H1 (cell line): ENCODE results near the gene CCDC182. TPM values are rescaled to one million over a fixed set of nuclear protein-coding genes. Genes with fewer than 3 reads are reported as not detected.

Source experiments
- CTCF ChIA-PET: fragments of 300-600 bp; sonication (Branson Sonifier 250); formaldehyde crosslinking; loops from one replicate; lab custom pipeline; 2021; ENCODE audit not compliant: partially characterized antibody; lab: Charles Lee
- POLR2A ChIA-PET: fragments of 300-600 bp; sonication (Branson Sonifier 250); formaldehyde crosslinking; loops from one replicate; lab custom pipeline; 2021; ENCODE audit warnings: inconsistent platforms; ENCODE audit not compliant: partially characterized antibody; lab: Charles Lee
- DNase-seq, 2 experiments: peaks; one replicate each; pipeline versions ENCODE4 v3.0.0 to v3.0.0-alpha.2; 2010 to 2022; ENCODE audit warnings: low spot score in 2 of 2, low read depth in 1 of 2, mixed read lengths in 1 of 2
- FAIRE-seq: peaks from 2 replicates; lab custom pipeline; 2011; peaks lifted over from hg19 to GRCh38; lab: Jason Lieb, UNC
- H2AFZ ChIP-seq: 2 replicates; pipeline ENCODE4 v1.8.1; 2012; ENCODE audit warnings: low read length, inconsistent platforms
- H2AK5ac ChIP-seq: 2 replicates; pipeline ENCODE4 v1.6.1; 2013; ENCODE audit warnings: low read depth, low read length
- H2BK120ac ChIP-seq: replicated peaks from 2 replicates; pipeline ENCODE3; 2013; ENCODE audit warnings: low read depth, low read length, inconsistent platforms
- H2BK12ac ChIP-seq: 2 replicates; pipeline ENCODE4 v1.6.1; 2013; ENCODE audit warnings: low read depth, low read length
- H2BK15ac ChIP-seq: 2 replicates; pipeline ENCODE4 v1.6.1; 2013; ENCODE audit warnings: low read length
- H2BK20ac ChIP-seq: 2 replicates; pipeline ENCODE4 v1.6.1; 2013; ENCODE audit warnings: low read length
- H2BK5ac ChIP-seq: 2 replicates; pipeline ENCODE4 v1.6.1; 2013; ENCODE audit warnings: low read depth, low read length
- H3K14ac ChIP-seq: 2 replicates; pipeline ENCODE4 v1.6.1; 2013; ENCODE audit warnings: inconsistent platforms; ENCODE audit not compliant: insufficient read length
- H3K18ac ChIP-seq: 2 replicates; pipeline ENCODE4 v1.6.1; 2013; ENCODE audit warnings: low read length; ENCODE audit errors: extremely low read depth
- H3K23ac ChIP-seq: 2 replicates; pipeline ENCODE4 v1.6.1; 2013; ENCODE audit warnings: inconsistent platforms; ENCODE audit not compliant: insufficient read length
- H3K23me2 ChIP-seq: 2 replicates; pipeline ENCODE4 v1.6.1; 2013; ENCODE audit warnings: low read depth, low read length
- H3K27ac ChIP-seq: 2 replicates; pipeline ENCODE4 v1.6.1; 2011; ENCODE audit warnings: low read depth, low read length, inconsistent platforms
- H3K27me3 ChIP-seq, 4 experiments: replicated peaks in 1 of 4; 1 replicate in 1 of 4; 2 replicates in 3 of 4; pipeline versions ENCODE4 v1.6.1 to v1.8.1; 2011 to 2013; ENCODE audit warnings: low read length in 3 of 4, mild to moderate bottlenecking in 3 of 4, inconsistent platforms in 2 of 4, mixed read lengths in 2 of 4, moderate library complexity in 1 of 4; ENCODE audit not compliant: control insufficient read depth in 3 of 4, insufficient read depth in 3 of 4; ENCODE audit errors: extremely low read depth in 1 of 4
- H3K36me3 ChIP-seq, 4 experiments: 2 replicates each; pipeline versions ENCODE4 v1.6.1 to v1.8.1; 2011 to 2013; ENCODE audit warnings: mild to moderate bottlenecking in 4 of 4, low read length in 3 of 4, moderate library complexity in 2 of 4, control low read depth in 1 of 4, inconsistent platforms in 1 of 4; ENCODE audit not compliant: insufficient read depth in 4 of 4, control insufficient read depth in 2 of 4
- H3K4ac ChIP-seq: replicated peaks from 2 replicates; pipeline ENCODE3; 2013; ENCODE audit warnings: low read length, low read depth, mixed read lengths, inconsistent platforms; ENCODE audit not compliant: insufficient read length
- H3K4me1 ChIP-seq, 4 experiments: replicated peaks in 1 of 4; 1 replicate in 1 of 4; 2 replicates in 3 of 4; pipeline versions ENCODE4 v1.6.1 to v1.8.1; 2011 to 2013; ENCODE audit warnings: low read length in 3 of 4, inconsistent platforms in 2 of 4, mixed read lengths in 1 of 4; ENCODE audit not compliant: insufficient read depth in 4 of 4, control insufficient read depth in 3 of 4
- H3K4me2 ChIP-seq, 2 experiments: 2 replicates each; pipeline versions ENCODE4 v1.6.1 to v1.8.1; 2011 to 2013; ENCODE audit warnings: low read depth in 2 of 2, low read length in 2 of 2, control low read depth in 1 of 2, inconsistent platforms in 1 of 2, mild to moderate bottlenecking in 1 of 2; ENCODE audit not compliant: insufficient read depth in 1 of 2
- H3K4me3 ChIP-seq, 4 experiments: fragments of 200-600, 300-600 bp in 1 of 4; sonication (generic), shearing (Covaris generic), sonication (Bioruptor Twin) in 1 of 4; 2 replicates each; pipeline versions ENCODE4 v1.5.1 to v1.8.1; 2011 to 2016; ENCODE audit warnings: low read length in 4 of 4, low read depth in 3 of 4, control low read depth in 2 of 4, inconsistent platforms in 2 of 4, mild to moderate bottlenecking in 2 of 4, mixed read lengths in 1 of 4, moderate library complexity in 1 of 4; ENCODE audit not compliant: insufficient read depth in 2 of 4; ENCODE audit errors: extremely low read depth in 1 of 4
- H3K56ac ChIP-seq: replicated peaks from 2 replicates; pipeline ENCODE3; 2013; ENCODE audit warnings: low read depth, mild to moderate bottlenecking, mixed read lengths, low read length, inconsistent platforms; ENCODE audit not compliant: insufficient read length
- H3K79me1 ChIP-seq: 2 replicates; pipeline ENCODE4 v1.6.1; 2013; ENCODE audit warnings: low read depth, low read length, control low read depth
- H3K79me2 ChIP-seq, 2 experiments: 2 replicates each; pipeline versions ENCODE4 v1.6.1 to v1.8.1; 2012 to 2013; ENCODE audit warnings: low read length in 2 of 2, mild to moderate bottlenecking in 2 of 2, inconsistent platforms in 1 of 2; ENCODE audit not compliant: insufficient read depth in 2 of 2, control insufficient read depth in 1 of 2
- H3K9ac ChIP-seq, 4 experiments: replicated peaks in 1 of 4; 1 replicate in 1 of 4; 2 replicates in 3 of 4; pipeline versions ENCODE4 v1.6.1 to v1.8.1; 2011 to 2013; ENCODE audit warnings: low read depth in 3 of 4, low read length in 3 of 4, control low read depth in 2 of 4, mild to moderate bottlenecking in 2 of 4, moderate library complexity in 2 of 4, inconsistent platforms in 1 of 4; ENCODE audit errors: extremely low read depth in 1 of 4
- H3K9me3 ChIP-seq, 2 experiments: 2 replicates each; pipeline versions ENCODE4 v1.6.1 to v1.8.1; 2012 to 2013; ENCODE audit warnings: mild to moderate bottlenecking in 2 of 2, moderate library complexity in 2 of 2, control low read depth in 1 of 2, inconsistent platforms in 1 of 2, low read depth in 1 of 2, low read length in 1 of 2, mixed read lengths in 1 of 2; ENCODE audit not compliant: insufficient read depth in 2 of 2
- H4K20me1 ChIP-seq, 2 experiments: replicated peaks in 1 of 2; 2 replicates each; pipeline versions ENCODE3 to v1.8.1; 2011 to 2013; ENCODE audit warnings: inconsistent platforms in 2 of 2, low read length in 2 of 2, mild to moderate bottlenecking in 1 of 2; ENCODE audit not compliant: insufficient read depth in 2 of 2, control insufficient read depth in 1 of 2
- H4K5ac ChIP-seq: 2 replicates; pipeline ENCODE4 v1.6.1; 2013; ENCODE audit warnings: low read length, low read depth, mixed read lengths, inconsistent platforms; ENCODE audit not compliant: insufficient read length
- H4K8ac ChIP-seq: 2 replicates; pipeline ENCODE4 v1.8.0; 2013; ENCODE audit warnings: mild to moderate bottlenecking, moderate library complexity, low read length, inconsistent platforms; ENCODE audit not compliant: insufficient read depth; ENCODE audit errors: extremely low read depth
- H4K91ac ChIP-seq: replicated peaks from 2 replicates; pipeline ENCODE3; 2013; ENCODE audit warnings: low read length, mixed read lengths, inconsistent platforms; ENCODE audit not compliant: insufficient read length
- ATF2 ChIP-seq: IDR thresholded peaks from 2 replicates; pipeline ENCODE4 v1.6.1; 2012; ENCODE audit warnings: low read length, inconsistent platforms
- CBX8 ChIP-seq: fragments of 300-800, 300-1000 bp; sonication (generic); IDR thresholded peaks from 2 replicates; pipeline ENCODE4 v1.7.1; 2016; ENCODE audit warnings: low read depth, low read length, borderline replicate concordance
- EZH2 ChIP-seq: fragments of 200-600 bp; sonication (generic); IDR thresholded peaks from 2 replicates; pipeline ENCODE4 v1.7.1; 2012; ENCODE audit warnings: low read depth, mild to moderate bottlenecking, moderate library complexity, low read length, inconsistent platforms; ENCODE audit not compliant: severe bottlenecking
- KDM4A ChIP-seq: IDR thresholded peaks from one replicate; pipeline ENCODE4 v1.7.1; 2012; ENCODE audit warnings: low read depth, mild to moderate bottlenecking, moderate library complexity, low read length, inconsistent platforms; ENCODE audit not compliant: severe bottlenecking
- KDM5A ChIP-seq: fragments of 200-600 bp; IDR thresholded peaks from 2 replicates; pipeline ENCODE4 v1.7.1; 2012; ENCODE audit warnings: mild to moderate bottlenecking, low read length, inconsistent platforms, mixed read lengths
- MAX ChIP-seq: IDR thresholded peaks from 2 replicates; pipeline ENCODE4 v1.6.1; 2012; ENCODE audit warnings: inconsistent platforms
- POU5F1 ChIP-seq: IDR thresholded peaks from 2 replicates; pipeline ENCODE4 v1.6.1; 2011; ENCODE audit warnings: low read depth, mild to moderate bottlenecking, low read length, moderate library complexity
- RBBP5 ChIP-seq: IDR thresholded peaks from 2 replicates; pipeline ENCODE4 v1.7.1; 2012; ENCODE audit warnings: low read depth, mild to moderate bottlenecking, inconsistent platforms, low read length, moderate library complexity, borderline replicate concordance
- TAF1 ChIP-seq: IDR thresholded peaks from 2 replicates; pipeline ENCODE4 v1.6.1; 2011; ENCODE audit warnings: mild to moderate bottlenecking, low read depth, low read length
- YY1 ChIP-seq: IDR thresholded peaks from 2 replicates; pipeline ENCODE4 v1.6.1; 2011; ENCODE audit warnings: low read depth, mild to moderate bottlenecking, low read length
- WGBS, 2 experiments: shearing (Covaris generic) in 1 of 2; methylation state at CpG; one replicate each; pipeline versions ENCODE4 v1.1.6 to v1.1.7; 2013 to 2015; ENCODE audit warnings: low lambda C conversion rate in 2 of 2, mixed read lengths in 2 of 2, inconsistent platforms in 1 of 2, low coverage in 1 of 2, missing lambda C conversion rate in 1 of 2; ENCODE audit not compliant: insufficient replicate concordance in 2 of 2, insufficient coverage in 1 of 2, insufficient read length in 1 of 2; ENCODE audit errors: extremely low coverage in 1 of 2, missing lambda C conversion rate in 1 of 2; 5-methylcytosine and 5-hydroxymethylcytosine counted together
- polyA plus RNA-seq, 7 experiments: library from polyadenylated mRNA; depleted of rRNA in 3 of 7; stranded (reverse) in 5 of 7; unstranded in 2 of 7; fragments of >200 nt in 5 of 7; fragments of 200-250 nt in 2 of 7; gene quantifications; 1 replicate in 5 of 7; 2 replicates in 1 of 7; 4 replicates in 1 of 7; pipeline versions ENCODE4 v1.2.1 to v1.2.3, GENCODE V29; 2011 to 2013; ENCODE audit warnings: missing spikeins in 2 of 7, mixed read lengths in 2 of 7
- total RNA-seq: library from RNA; stranded (reverse); fragmentation: NEBNext Ultra II Directional; extraction: Animal tissue kit (Norgen Biotek cat#: 25700); gene quantifications from 2 replicates; pipeline ENCODE4 v1.2.1, GENCODE V29; 2021

CCDC182 gene
- total and polyA plus RNA-seq, 2 of the 8 experiments (the other 6 are each of a cell fraction or from before 2014, with no cell fraction given): not detected

- 0 out of 2 replicates have a peak, but pooled peaks cover 3% of the 10 kb centered on the region for H3K23me2 ChIP-seq
- no peak overlapping the region for H2BK120ac ChIP-seq
- no peak overlapping the region for H3K4ac ChIP-seq
- H3K23ac ChIP-seq: no peak overlapping the region
- H2AFZ ChIP-seq: no peak overlapping the region
- 86% methylated on average over 5 of the region's 5 CpGs; no CpG with 5 or more reads in 1 of the 2 experiments for WGBS, 2 experiments
- H3K14ac ChIP-seq: no peak overlapping the region
- H2BK12ac ChIP-seq: no peak overlapping the region
- H3K9ac ChIP-seq: no peak overlapping the region
- H3K4me1 ChIP-seq: peaks cover 0 to 6% (median 0%) of the 10 kb centered on the region in 4 experiments; a peak in 1 of 7 replicates
- no peak overlapping the region for H3K4me2 ChIP-seq
- peak in 1 of 2 experiments; percentile 24 for DNase-seq
- no peak overlapping the region for H3K56ac ChIP-seq
- POLR2A ChIA-PET: interaction anchor here (1.2 kb wide), 1 partner anchor 11 kb away, joined by 3 read pairs; no protein-coding TSS in a partner anchor
- H3K27ac ChIP-seq: no peak overlapping the region
- no peaks in the 10 kb centered on the region for H4K20me1 ChIP-seq
- CTCF ChIA-PET: interaction anchor here (0.5 to 1.5 kb wide), 2 partner anchors 37 to 64 kb away, joined by 3 to 5 read pairs; no protein-coding TSS in a partner anchor
- H3K27me3 ChIP-seq: no peaks in the 10 kb centered on the region
- H4K91ac ChIP-seq: no peak overlapping the region
- no peak overlapping the region for H4K8ac ChIP-seq
- H2AK5ac ChIP-seq: no peak overlapping the region
- no peak overlapping the region for H2BK5ac ChIP-seq
- H3K18ac ChIP-seq: no peak overlapping the region
- no peaks in the 10 kb centered on the region for H3K79me1 ChIP-seq
- no peaks in the 10 kb centered on the region for H3K36me3 ChIP-seq
- no peak overlapping the region for H2BK15ac ChIP-seq
- H4K5ac ChIP-seq: no peak overlapping the region
- no peak overlapping the region for H2BK20ac ChIP-seq
- H3K79me2 ChIP-seq: no peaks in the 10 kb centered on the region
- FAIRE-seq: no peak
- no peaks in the 10 kb centered on the region for H3K9me3 ChIP-seq
- H3K4me3 ChIP-seq: no peak overlapping the region
- TF ChIP-seq KDM4A (no peak), KDM5A (no peak), YY1 (no peak), TAF1 (no peak), POU5F1 (no peak), CBX8 (no peak), EZH2 (no peak), MAX (no peak), ATF2 (no peak), RBBP5 (no peak)
These were observed 44.0 kb downstream of the CCDC182 start for GRCh38 chr17:57701124-57701523.
